ENCODE data around the gene KCNMA1. TPM values are rescaled to one million over a fixed set of nuclear protein-coding genes. Genes with fewer than 3 reads are reported as not detected.
"Not testable (repeated sequence)": the region's sequence is repeated elsewhere in the genome, so short reads cannot be mapped to it uniquely, and the experiment has no call there.

KCNMA1 gene
- total RNA-seq, 3 donors from 2014 or later: 0.10 to 0.60 (median 0.18) TPM

DNA sequence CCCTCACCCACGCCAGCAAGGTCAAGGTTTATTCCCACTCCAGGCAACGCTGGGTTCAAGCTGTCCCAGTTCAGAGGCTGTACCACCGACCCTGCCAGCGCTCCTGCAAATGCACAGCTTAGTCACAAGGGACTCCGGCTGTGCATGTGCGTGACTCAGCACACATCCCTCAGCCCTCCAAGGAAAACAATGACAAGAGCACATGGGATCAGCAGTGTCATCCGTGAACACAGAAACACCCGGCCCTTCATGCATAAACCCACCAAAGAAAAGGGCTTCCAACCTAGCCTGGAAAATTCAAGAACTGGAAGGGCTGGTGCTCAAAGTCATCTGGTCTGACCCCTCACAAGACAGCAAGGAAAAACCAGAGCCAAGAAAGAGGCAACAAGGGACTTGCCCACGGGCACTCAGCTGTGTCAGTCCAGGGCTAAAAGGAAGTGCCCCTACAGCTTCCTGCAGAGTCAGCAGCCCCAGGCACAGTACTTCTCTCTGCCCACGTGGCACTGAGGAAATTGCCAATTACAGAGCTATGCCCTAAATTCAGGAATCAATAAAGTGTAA is 106.1 kb downstream of the KCNMA1 start:
- Mint-ChIP-seq H3K9me3 (no peaks in the 10 kb centered on the region), H3K36me3 (ENCODE audit: insufficient read depth) (no peaks in the 10 kb centered on the region)
- DNase-seq: no peak

DNA sequence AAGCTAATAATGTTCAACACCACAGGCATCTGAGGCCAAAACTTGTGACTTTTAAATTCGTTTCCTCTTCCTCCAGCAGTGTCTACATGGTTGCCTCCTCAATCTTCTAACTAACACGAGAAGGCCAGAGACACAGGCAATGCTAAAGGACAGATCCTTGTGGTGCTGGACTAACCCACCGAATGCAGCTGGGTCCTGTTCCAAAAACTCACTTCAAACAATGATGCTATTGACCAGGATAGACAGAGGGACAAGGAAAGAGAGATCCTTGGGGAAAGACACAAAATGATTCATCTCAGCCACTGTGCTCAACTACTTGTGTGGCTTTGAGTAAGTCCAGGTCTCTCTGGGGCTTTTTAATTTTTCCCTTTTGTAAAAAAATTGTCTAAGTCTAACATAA is 107.6 kb downstream of the KCNMA1 start:
- DNase-seq (no peak), ATAC-seq (no peak)
- no peak overlapping the region for H3K4me3 Mint-ChIP-seq
- H3K4me1 Mint-ChIP-seq (ENCODE audit: low read depth): no peaks in the 10 kb centered on the region
- peaks cover 1% of the 10 kb centered on the region for H3K27me3 Mint-ChIP-seq (ENCODE audit: low read depth)
- no peaks in the 10 kb centered on the region for H3K9me3 Mint-ChIP-seq
- H3K36me3 Mint-ChIP-seq (ENCODE audit: insufficient read depth): no peaks in the 10 kb centered on the region

More for the DNA sequence above, 106.1 kb downstream of the KCNMA1 start:
- Mint-ChIP-seq H3K4me1 (ENCODE audit: low read depth) (no peaks in the 10 kb centered on the region), H3K27me3 (ENCODE audit: low read depth) (peaks cover 3% of the 10 kb centered on the region), H3K4me3 (no peak overlapping the region)
- ATAC-seq: no peak

DNA sequence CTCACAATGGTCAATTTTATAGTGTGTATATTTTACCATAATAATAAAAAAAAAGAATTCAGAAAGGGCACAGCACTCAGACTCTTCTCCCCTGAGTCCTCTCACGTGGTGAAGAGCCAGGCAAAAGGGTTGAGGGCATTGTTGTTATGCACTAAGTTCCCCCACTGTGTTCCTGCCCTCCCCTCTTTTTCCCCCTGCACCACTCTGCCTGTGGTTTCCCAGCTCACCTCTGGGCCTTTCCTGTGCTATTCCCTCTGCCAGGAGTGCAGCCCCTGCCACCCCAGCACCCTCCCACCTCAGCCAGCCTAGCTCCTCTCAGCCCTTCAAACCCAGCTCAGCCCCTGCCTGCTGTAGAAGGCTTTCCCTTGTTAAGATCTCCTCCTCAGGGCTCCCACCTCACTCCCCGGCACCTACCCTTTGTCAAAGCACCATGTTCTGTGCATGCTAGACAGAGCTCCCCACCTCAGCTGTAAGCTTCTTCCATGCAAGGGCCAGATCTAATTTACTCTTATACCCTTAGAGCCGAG is 108.5 kb downstream of the KCNMA1 start:
- Mint-ChIP-seq H3K4me1 (ENCODE audit: low read depth) (no peaks in the 10 kb centered on the region), H3K27me3 (ENCODE audit: low read depth) (peaks cover 1% of the 10 kb centered on the region), H3K9me3 (no peaks in the 10 kb centered on the region), H3K4me3 (no peak overlapping the region), H3K36me3 (ENCODE audit: insufficient read depth) (no peaks in the 10 kb centered on the region)
- ATAC-seq (no peak), DNase-seq (no peak)

DNA sequence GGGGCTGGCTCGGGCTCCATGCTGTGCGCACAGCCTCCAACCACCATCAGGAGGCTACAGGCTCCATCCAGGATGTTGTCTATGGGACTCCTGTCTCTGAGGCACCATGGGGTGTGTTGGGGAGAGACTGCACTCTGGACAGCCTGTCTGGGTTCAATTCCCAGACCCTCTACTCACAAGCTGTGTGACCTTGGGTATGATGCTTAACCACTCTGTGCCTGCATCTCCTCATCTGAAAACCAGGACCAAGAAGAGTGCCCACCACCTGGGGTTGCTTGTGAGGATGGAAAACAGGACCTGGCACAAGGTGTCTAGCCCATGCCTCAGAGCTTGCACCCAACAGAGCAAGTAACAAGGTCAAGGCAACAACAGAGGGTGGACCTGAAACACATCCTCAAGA is 109.8 kb downstream of the KCNMA1 start:
- ATAC-seq: no peak
- peaks cover 1% of the 10 kb centered on the region for H3K27me3 Mint-ChIP-seq (ENCODE audit: low read depth)
- DNase-seq: no peak
- H3K36me3 Mint-ChIP-seq (ENCODE audit: insufficient read depth): no peaks in the 10 kb centered on the region
- no peaks in the 10 kb centered on the region for H3K4me1 Mint-ChIP-seq (ENCODE audit: low read depth)
- no peaks in the 10 kb centered on the region for H3K9me3 Mint-ChIP-seq
- no peak overlapping the region for H3K4me3 Mint-ChIP-seq

DNA sequence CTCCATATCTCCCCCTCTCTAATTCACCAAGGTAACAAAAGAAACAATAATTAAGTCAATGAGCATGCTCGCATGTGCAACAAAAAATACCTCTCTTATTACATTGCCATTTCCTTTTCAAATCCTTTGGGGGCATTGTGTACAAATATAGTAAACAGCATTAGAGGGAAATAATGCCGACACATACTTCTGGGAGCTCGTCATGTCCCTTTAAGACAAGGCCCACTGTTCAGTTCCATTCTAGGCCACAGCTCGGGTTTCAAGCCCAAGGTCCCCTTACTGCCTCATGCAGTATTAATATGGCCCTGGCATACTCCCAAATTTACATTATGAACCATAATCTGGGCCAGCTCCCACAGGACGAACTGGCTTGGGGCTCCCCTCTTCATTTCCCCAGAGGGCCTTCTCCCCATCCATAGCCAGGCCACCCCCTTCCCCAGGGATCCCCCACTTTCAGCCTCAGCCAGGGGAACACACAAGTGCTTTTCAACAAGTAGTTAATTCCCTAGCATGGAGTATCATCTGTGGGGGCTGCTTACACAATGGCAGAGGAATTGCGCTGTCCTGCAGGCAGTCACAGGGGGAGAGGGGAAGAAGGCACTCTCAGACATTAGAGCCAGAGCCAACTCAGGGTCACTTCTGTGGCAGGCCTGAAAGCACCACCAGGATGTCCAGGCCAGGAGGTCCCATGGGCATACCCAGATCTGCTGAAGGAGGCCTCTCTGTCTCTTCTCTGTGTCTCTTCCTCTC is 110.6 kb downstream of the KCNMA1 start:
- Mint-ChIP-seq H3K36me3 (ENCODE audit: insufficient read depth) (no peaks in the 10 kb centered on the region), H3K4me3 (no peak overlapping the region), H3K9me3 (no peaks in the 10 kb centered on the region), H3K4me1 (ENCODE audit: low read depth) (no peaks in the 10 kb centered on the region), H3K27me3 (ENCODE audit: low read depth) (peaks cover 1% of the 10 kb centered on the region)
- ATAC-seq: no peak
- no peak for DNase-seq

DNA sequence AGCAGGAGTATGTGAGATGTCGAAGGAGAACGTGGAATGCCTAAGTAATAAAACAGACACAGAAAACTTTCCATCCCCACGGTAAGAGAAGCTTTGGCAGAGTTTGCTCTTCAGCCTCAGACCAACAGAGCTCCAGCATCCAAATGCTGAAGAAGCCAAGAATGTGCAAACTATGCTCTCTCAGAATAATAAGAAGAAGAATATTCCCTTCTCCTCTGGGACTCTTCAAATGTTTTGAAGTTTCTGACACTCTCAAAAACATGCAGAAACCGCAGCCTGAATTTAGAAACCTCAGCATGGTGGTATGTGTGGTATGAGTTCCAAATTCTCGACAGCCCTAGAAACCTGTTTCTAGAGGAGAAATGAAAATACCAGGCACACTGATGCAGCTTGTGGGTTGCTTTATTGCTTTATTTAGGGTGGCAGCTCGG is 113.3 kb downstream of the KCNMA1 start:
- H3K9me3 Mint-ChIP-seq: no peaks in the 10 kb centered on the region
- DNase-seq (no peak), ATAC-seq (no peak)
- H3K36me3 Mint-ChIP-seq (ENCODE audit: insufficient read depth): no peaks in the 10 kb centered on the region
- H3K27me3 Mint-ChIP-seq (ENCODE audit: low read depth): peaks cover 1% of the 10 kb centered on the region
- no peak overlapping the region for H3K4me3 Mint-ChIP-seq
- H3K4me1 Mint-ChIP-seq (ENCODE audit: low read depth): no peaks in the 10 kb centered on the region

DNA sequence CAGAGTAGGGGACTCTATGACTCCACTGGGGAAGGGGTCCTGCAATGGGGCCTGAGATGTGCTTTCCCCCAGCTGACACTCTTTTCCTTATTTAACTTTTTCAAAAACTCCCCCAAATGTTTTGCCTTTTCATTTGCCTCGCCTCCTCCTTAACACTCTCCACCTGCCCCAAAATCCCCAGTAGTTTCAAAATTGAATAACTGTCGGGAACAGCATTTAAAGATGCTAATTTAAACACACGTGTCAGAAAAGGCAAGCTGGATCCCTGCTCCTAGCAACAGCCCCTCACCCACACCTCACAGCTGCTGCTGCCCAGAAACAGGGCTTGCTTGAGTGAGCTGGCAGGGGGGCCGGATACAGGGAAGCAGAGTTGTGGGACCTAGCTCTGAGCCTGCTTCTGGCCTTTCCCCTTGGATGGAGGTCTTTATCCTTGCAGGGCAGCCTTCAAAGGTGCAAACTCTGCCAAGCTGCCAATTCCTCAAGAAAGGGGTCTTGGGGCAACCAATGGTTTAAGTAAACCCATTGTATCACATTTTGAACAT is 115.3 kb downstream of the KCNMA1 start:
- H3K4me1 Mint-ChIP-seq (ENCODE audit: low read depth): no peaks in the 10 kb centered on the region
- no peak overlapping the region for H3K4me3 Mint-ChIP-seq
- no peaks in the 10 kb centered on the region for H3K9me3 Mint-ChIP-seq
- no peaks in the 10 kb centered on the region for H3K36me3 Mint-ChIP-seq (ENCODE audit: insufficient read depth)
- ATAC-seq (no peak), DNase-seq (no peak)
- H3K27me3 Mint-ChIP-seq (ENCODE audit: low read depth): no peaks in the 10 kb centered on the region

DNA sequence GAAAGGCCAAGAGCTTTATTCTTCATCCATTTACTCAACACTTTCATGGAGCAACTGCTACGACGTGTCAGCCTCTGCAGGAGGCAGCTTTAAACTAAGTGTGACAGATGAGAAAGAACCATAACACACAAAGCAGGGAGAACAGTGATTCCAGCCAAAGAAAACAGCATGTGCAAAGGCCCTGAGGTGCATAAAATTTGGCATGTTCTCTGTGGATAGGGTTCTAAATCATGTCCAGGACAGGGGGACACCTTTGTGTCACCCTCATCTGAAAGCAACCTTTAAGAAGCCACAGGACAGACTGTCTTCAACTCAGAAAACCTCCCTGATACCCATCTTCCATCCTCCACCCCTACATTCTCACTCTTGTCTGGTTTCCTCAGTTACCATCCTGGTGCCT is 116.6 kb downstream of the KCNMA1 start:
- Mint-ChIP-seq H3K27me3 (ENCODE audit: low read depth) (no peaks in the 10 kb centered on the region), H3K4me1 (ENCODE audit: low read depth) (no peaks in the 10 kb centered on the region), H3K4me3 (no peak overlapping the region), H3K36me3 (ENCODE audit: insufficient read depth) (no peaks in the 10 kb centered on the region), H3K9me3 (no peaks in the 10 kb centered on the region)
- no peak for ATAC-seq
- no peak for DNase-seq

DNA sequence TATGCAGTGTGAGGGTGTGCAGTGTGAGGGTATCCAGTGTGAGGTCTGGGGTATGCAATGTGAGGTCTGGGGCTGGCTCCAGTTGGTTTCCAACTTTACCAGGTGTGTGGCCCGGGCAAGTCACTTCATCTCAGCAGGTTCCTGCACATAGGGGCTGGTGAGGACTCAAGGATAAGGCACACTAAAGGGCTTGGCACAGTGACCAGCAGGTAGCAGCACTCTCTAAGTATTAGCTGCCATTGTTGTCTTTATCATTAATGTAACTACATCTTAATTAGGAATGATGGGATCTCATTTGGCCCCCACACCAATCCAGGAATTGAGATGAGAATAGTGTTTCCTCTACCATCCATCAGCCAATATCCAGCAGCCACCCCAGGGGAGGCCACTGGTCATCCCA is 117.3 kb downstream of the KCNMA1 start:
- Mint-ChIP-seq H3K4me3 (no peak overlapping the region), H3K4me1 (ENCODE audit: low read depth) (no peaks in the 10 kb centered on the region), H3K27me3 (ENCODE audit: low read depth) (no peaks in the 10 kb centered on the region), H3K9me3 (no peaks in the 10 kb centered on the region), H3K36me3 (ENCODE audit: insufficient read depth) (no peaks in the 10 kb centered on the region)
- ATAC-seq (no peak), DNase-seq (no peak)

DNA sequence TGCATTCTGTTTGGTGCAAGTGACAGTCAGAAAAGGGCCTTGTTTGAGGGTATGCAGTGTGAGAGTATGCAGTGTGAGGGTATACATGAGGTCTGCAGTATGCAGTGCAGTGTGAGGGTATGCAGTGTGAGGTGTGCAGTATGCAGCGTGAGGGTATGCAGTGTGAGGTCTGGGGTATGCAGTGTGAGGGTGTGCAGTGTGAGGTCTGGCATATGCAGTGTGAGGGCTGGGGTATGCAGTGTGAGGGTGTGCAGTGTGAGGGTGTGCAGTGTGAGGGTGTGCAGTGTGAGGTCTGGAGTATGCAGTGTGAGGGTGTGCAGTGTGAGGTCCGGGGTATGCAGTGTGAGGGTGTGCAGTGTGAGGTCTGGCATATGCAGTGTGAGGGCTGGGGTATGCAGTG is 117.8 kb downstream of the KCNMA1 start:
- not testable (repeated sequence) for H3K36me3 Mint-ChIP-seq (ENCODE audit: insufficient read depth); H3K9me3 Mint-ChIP-seq; H3K4me3 Mint-ChIP-seq; DNase-seq; ATAC-seq; H3K27me3 Mint-ChIP-seq (ENCODE audit: low read depth); H3K4me1 Mint-ChIP-seq (ENCODE audit: low read depth)

DNA sequence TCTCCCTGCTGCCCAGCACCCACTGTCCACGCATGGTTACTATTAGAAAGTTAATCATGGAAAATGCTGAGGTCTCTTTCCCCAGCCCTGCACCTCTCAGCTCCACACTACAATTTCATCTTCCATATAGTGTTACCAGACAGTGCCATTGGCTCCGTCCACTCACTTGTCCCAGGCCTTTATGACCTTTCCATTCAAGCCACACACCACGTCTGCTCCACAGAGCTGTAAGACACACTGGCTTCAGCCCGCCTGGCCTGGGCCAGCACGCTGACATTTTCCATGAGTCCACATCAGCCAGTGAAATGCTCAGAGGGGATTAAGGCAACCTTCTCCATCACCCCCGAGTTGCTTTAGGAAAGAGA is 118.7 kb downstream of the KCNMA1 start:
- Mint-ChIP-seq H3K4me1 (ENCODE audit: low read depth) (no peaks in the 10 kb centered on the region), H3K36me3 (ENCODE audit: insufficient read depth) (no peaks in the 10 kb centered on the region), H3K9me3 (no peaks in the 10 kb centered on the region), H3K27me3 (ENCODE audit: low read depth) (no peaks in the 10 kb centered on the region), H3K4me3 (no peak overlapping the region)
- DNase-seq (no peak), ATAC-seq (no peak)

DNA sequence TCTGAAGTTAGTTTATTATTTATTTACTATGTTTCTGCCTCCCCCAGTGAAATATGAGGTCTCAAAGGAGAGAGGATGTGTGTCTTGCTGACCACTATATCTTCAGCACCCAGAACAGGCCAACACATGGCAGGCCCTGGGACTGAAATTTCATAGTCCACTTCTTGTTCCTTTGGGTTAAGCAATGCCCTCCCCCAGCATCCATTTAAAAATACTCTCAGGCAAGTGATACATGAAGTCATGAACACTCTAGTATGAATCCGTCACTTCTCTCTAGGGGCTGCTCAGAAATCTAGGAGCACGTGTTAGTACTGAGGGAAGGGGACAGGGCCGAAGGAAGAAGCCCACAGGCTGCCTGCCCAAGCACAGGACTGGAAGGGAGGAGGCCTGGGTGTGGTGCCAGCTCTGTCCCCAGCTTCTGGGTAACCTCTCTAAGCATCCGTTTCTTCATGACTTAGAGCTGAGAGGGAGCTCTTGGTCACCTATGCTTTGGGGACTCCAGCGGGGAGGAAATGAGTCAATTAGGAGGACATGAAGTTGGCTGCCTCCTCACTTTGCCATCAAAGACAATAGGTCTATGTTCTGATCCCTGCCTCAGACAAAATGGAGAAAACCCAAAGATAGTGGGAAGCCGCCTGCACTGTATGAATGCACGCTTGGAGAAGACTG is 119.2 kb downstream of the KCNMA1 start:
- Mint-ChIP-seq H3K27me3 (ENCODE audit: low read depth) (no peaks in the 10 kb centered on the region), H3K36me3 (ENCODE audit: insufficient read depth) (no peaks in the 10 kb centered on the region), H3K9me3 (no peaks in the 10 kb centered on the region), H3K4me1 (ENCODE audit: low read depth) (no peaks in the 10 kb centered on the region), H3K4me3 (no peak overlapping the region)
- no peak for DNase-seq
- no peak for ATAC-seq

DNA sequence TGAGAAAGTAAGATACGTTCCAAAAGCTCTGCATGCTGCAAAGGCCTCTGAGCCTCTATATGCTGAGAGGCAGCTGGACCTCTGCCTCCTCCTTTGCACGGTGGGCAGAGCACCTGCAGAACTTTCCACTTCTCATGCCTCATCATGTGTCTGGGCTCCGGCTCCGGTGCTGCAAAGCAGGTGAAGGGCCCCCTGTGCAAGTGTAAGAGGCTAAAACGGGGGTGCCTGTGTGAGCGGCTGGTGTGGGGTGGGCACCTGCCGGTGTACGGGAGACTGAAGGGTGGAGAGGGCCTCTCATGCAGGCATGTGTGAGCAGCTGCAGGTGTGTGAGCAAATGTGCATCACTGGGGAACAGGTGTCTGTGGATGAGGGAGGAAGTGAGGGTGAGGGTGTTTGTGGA is 121.0 kb downstream of the KCNMA1 start:
- Mint-ChIP-seq H3K36me3 (ENCODE audit: insufficient read depth) (no peaks in the 10 kb centered on the region), H3K4me3 (no peak overlapping the region), H3K27me3 (ENCODE audit: low read depth) (no peaks in the 10 kb centered on the region), H3K9me3 (no peaks in the 10 kb centered on the region), H3K4me1 (ENCODE audit: low read depth) (no peaks in the 10 kb centered on the region)
- no peak for ATAC-seq
- no peak for DNase-seq

DNA sequence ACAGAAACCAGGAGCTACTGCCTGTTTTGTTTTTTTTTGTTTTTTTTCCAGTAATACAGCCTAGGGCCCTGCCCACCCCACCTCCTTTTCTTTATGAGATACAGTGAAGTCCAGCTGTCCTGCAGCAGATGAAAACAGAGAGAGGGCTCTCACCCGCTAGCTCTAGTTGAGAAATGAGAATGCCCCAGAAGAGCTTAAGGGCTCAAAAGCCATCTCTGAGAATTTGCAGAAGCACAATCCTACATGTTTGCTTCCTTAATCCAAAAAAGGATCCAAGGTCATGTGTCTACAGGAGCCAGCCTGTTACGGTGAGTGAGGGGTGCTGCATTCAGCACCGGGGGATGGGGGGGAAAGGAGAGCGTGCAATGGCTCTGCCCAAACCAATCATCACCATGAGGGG is 122.7 kb downstream of the KCNMA1 start:
- Mint-ChIP-seq H3K4me3 (no peak overlapping the region), H3K36me3 (ENCODE audit: insufficient read depth) (no peaks in the 10 kb centered on the region), H3K27me3 (ENCODE audit: low read depth) (peaks cover 3% of the 10 kb centered on the region), H3K4me1 (ENCODE audit: low read depth) (no peaks in the 10 kb centered on the region), H3K9me3 (no peaks in the 10 kb centered on the region)
- DNase-seq (no peak), ATAC-seq (no peak)
